Mesenchymal stem cell (in vitro differentiated cells and primary cell): ENCODE data around the gene TIPIN.

ENCODE experiments used
- DNase-seq: peaks from one replicate; pipeline ENCODE4 v3.0.0-alpha.2; 2013
- H2AFZ ChIP-seq: one replicate; pipeline ENCODE4 v1.6.1; 2013; ENCODE audit warnings: low read depth, mild to moderate bottlenecking, control low read depth, inconsistent platforms, low read length, moderate library complexity
- H2AK5ac ChIP-seq: 2 replicates; pipeline ENCODE4 v1.6.1; 2013; ENCODE audit warnings: low read length, moderate library complexity, mild to moderate bottlenecking, inconsistent platforms; ENCODE audit not compliant: severe bottlenecking
- H2BK120ac ChIP-seq: one replicate; pipeline ENCODE4 v1.6.1; 2013; ENCODE audit warnings: low read depth, mild to moderate bottlenecking, inconsistent platforms, low read length, moderate library complexity
- H2BK12ac ChIP-seq, 2 experiments: one replicate each; pipeline ENCODE4 v1.6.1; 2013; ENCODE audit warnings: inconsistent platforms in 2 of 2, low read length in 2 of 2, mild to moderate bottlenecking in 2 of 2, moderate library complexity in 2 of 2, control low read depth in 1 of 2
- H2BK15ac ChIP-seq: one replicate; pipeline ENCODE4 v1.6.1; 2013; ENCODE audit warnings: mild to moderate bottlenecking, low read depth, inconsistent platforms; ENCODE audit not compliant: poor library complexity, severe bottlenecking
- H2BK5ac ChIP-seq: 2 replicates; pipeline ENCODE4 v1.6.1; 2013; ENCODE audit warnings: low read depth, mild to moderate bottlenecking, low read length, control low read depth, inconsistent platforms; ENCODE audit not compliant: poor library complexity, severe bottlenecking
- H3K14ac ChIP-seq, 2 experiments: one replicate each; pipeline ENCODE4 v1.6.1; 2013; ENCODE audit warnings: inconsistent platforms in 2 of 2, low read length in 2 of 2, control low read depth in 1 of 2, mild to moderate bottlenecking in 1 of 2, moderate library complexity in 1 of 2
- H3K18ac ChIP-seq, 2 experiments: one replicate each; pipeline ENCODE4 v1.6.1; 2013; ENCODE audit warnings: inconsistent platforms in 2 of 2, low read length in 2 of 2, control low read depth in 1 of 2, low read depth in 1 of 2, mild to moderate bottlenecking in 1 of 2
- H3K23ac ChIP-seq, 2 experiments: one replicate each; pipeline ENCODE4 v1.6.1; 2013; ENCODE audit warnings: inconsistent platforms in 2 of 2, low read length in 2 of 2, mild to moderate bottlenecking in 2 of 2, moderate library complexity in 2 of 2, control low read depth in 1 of 2
- H3K27ac ChIP-seq: 2 replicates; pipeline ENCODE4 v1.5.1; 2013; ENCODE audit warnings: mild to moderate bottlenecking, moderate library complexity, low read length, control low read depth, inconsistent platforms; ENCODE audit not compliant: poor library complexity, severe bottlenecking
- H3K27me3 ChIP-seq, 2 experiments: 2 replicates each; pipeline versions ENCODE4 v1.6.1 to v1.7.0; 2013; ENCODE audit warnings: low read length in 2 of 2, mild to moderate bottlenecking in 2 of 2, moderate library complexity in 2 of 2, control low read depth in 1 of 2, inconsistent platforms in 1 of 2; ENCODE audit not compliant: control insufficient read depth in 1 of 2, insufficient read depth in 1 of 2
- H3K36me3 ChIP-seq, 2 experiments: 2 replicates each; pipeline versions ENCODE4 v1.6.1 to v1.7.0; 2013; ENCODE audit warnings: low read length in 2 of 2, control low read depth in 1 of 2, inconsistent platforms in 1 of 2, low read depth in 1 of 2, mild to moderate bottlenecking in 1 of 2; ENCODE audit not compliant: insufficient read depth in 2 of 2, control insufficient read depth in 1 of 2
- H3K4ac ChIP-seq, 2 experiments: one replicate each; pipeline ENCODE4 v1.6.1; 2013; ENCODE audit warnings: inconsistent platforms in 2 of 2, low read length in 2 of 2, mild to moderate bottlenecking in 2 of 2, moderate library complexity in 2 of 2, control low read depth in 1 of 2, low read depth in 1 of 2
- H3K4me1 ChIP-seq: 2 replicates; pipeline ENCODE4 v1.6.1; 2013; ENCODE audit warnings: low read depth, low read length, control low read depth; ENCODE audit not compliant: control insufficient read depth, insufficient read depth
- H3K4me2 ChIP-seq: 2 replicates; pipeline ENCODE4 v1.6.1; 2013; ENCODE audit warnings: low read length, mild to moderate bottlenecking, inconsistent platforms; ENCODE audit not compliant: poor library complexity, severe bottlenecking
- H3K4me3 ChIP-seq, 2 experiments: 2 replicates each; pipeline versions ENCODE4 v1.5.1 to v1.7.0; 2013; ENCODE audit warnings: low read length in 2 of 2, mild to moderate bottlenecking in 2 of 2, control low read depth in 1 of 2, low read depth in 1 of 2; ENCODE audit not compliant: insufficient read depth in 1 of 2
- H3K79me1 ChIP-seq: replicated peaks from 2 replicates; pipeline ENCODE4 v1.6.1; 2013; ENCODE audit warnings: mild to moderate bottlenecking, control low read depth, low read length, inconsistent platforms; ENCODE audit not compliant: poor library complexity, severe bottlenecking
- H3K9ac ChIP-seq: 2 replicates; pipeline ENCODE4 v1.7.0; 2013; ENCODE audit warnings: mild to moderate bottlenecking, low read length, moderate library complexity
- H3K9me3 ChIP-seq: 2 replicates; pipeline ENCODE4 v1.7.0; 2013; ENCODE audit warnings: mild to moderate bottlenecking, low read length; ENCODE audit not compliant: control insufficient read depth
- H4K8ac ChIP-seq: one replicate; pipeline ENCODE4 v1.6.1; 2013; ENCODE audit warnings: inconsistent platforms, mild to moderate bottlenecking, low read length, moderate library complexity
- H4K91ac ChIP-seq: one replicate; pipeline ENCODE4 v1.6.1; 2013; ENCODE audit warnings: mild to moderate bottlenecking, low read length, inconsistent platforms
- WGBS: methylation state at CpG from one replicate; pipeline ENCODE4 v1.1.7; 2013; ENCODE audit warnings: mixed read lengths; 5-methylcytosine and 5-hydroxymethylcytosine counted together

Gene TIPIN

GRCh38 chr15:66388576-66388975 is 32.1 kb upstream of the TIPIN start:
- Histone ChIP-seq H2AFZ (no peak overlapping the region), H3K27me3 (no peaks in the 10 kb centered on the region), H3K9ac (peak overlapping the region; percentile 93), H3K27ac (no peak overlapping the region), H3K4me1 (peaks cover 6% of the 10 kb centered on the region), H4K8ac (no peak overlapping the region), H2AK5ac (no peak overlapping the region), H3K4me3 (peak overlapping the region in 1 of 2 experiments; percentile 93), H3K79me1 (peaks cover 9% of the 10 kb centered on the region), H2BK5ac (no peak overlapping the region), H3K14ac (no peak overlapping the region), H3K9me3 (no peaks in the 10 kb centered on the region), H3K18ac (no peak overlapping the region), H4K91ac (no peak overlapping the region), H3K23ac (no peak overlapping the region), H2BK120ac (no peak overlapping the region), H3K4me2 (no peak overlapping the region), H3K4ac (no peak overlapping the region), H3K36me3 (peaks cover 0 to 8% of the 10 kb centered on the region in 2 experiments), H2BK12ac (no peak overlapping the region), H2BK15ac (no peak overlapping the region)
- no peak for DNase-seq
- WGBS, result 96% methylated on average over 4 of the region's 5 CpGs

DNA sequence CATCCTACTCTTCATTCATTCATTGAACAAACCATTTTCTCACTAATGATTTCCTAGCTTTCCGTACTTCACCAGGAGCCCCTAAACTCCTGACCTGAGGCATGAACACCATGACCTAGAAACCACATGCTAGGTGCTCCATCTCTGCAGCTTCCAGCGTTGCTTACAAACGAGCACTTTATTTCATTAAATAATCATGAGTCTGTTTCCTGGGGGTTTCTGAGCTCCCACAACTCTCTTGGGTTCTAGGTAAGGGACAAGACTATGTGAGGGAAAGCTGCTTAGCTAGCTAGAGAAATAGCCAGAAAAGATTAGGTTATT is 31.5 kb upstream of the TIPIN start:
- H3K9me3 ChIP-seq, result no peaks in the 10 kb centered on the region
- H3K36me3 ChIP-seq, result peaks cover 0 to 8% of the 10 kb centered on the region in 2 experiments
- peaks cover 6% of the 10 kb centered on the region for H3K4me1 ChIP-seq
- H2BK120ac ChIP-seq, result no peak overlapping the region
- peak overlapping the region; percentile 93 for H3K9ac ChIP-seq
- H3K79me1 ChIP-seq, result peaks cover 9% of the 10 kb centered on the region
- H3K27me3 ChIP-seq, result no peaks in the 10 kb centered on the region
- H2AFZ ChIP-seq, result no peak overlapping the region
- DNase-seq, result no peak
- no peak overlapping the region for H3K14ac ChIP-seq
- H2BK15ac ChIP-seq, result no peak overlapping the region
- WGBS, result 54% methylated on average over 3 of the region's 3 CpGs
- no peak overlapping the region for H3K4ac ChIP-seq
- no peak overlapping the region for H4K8ac ChIP-seq
- no peak overlapping the region for H3K18ac ChIP-seq
- H3K4me3 ChIP-seq, result peak overlapping the region in 1 of 2 experiments; percentile 93
- H2BK12ac ChIP-seq, result no peak overlapping the region
- no peak overlapping the region for H2AK5ac ChIP-seq
- peak overlapping the region; percentile 74 for H3K4me2 ChIP-seq
- no peak overlapping the region for H3K23ac ChIP-seq
- H2BK5ac ChIP-seq, result no peak overlapping the region
- H3K27ac ChIP-seq, result no peak overlapping the region
- H4K91ac ChIP-seq, result no peak overlapping the region

DNA sequence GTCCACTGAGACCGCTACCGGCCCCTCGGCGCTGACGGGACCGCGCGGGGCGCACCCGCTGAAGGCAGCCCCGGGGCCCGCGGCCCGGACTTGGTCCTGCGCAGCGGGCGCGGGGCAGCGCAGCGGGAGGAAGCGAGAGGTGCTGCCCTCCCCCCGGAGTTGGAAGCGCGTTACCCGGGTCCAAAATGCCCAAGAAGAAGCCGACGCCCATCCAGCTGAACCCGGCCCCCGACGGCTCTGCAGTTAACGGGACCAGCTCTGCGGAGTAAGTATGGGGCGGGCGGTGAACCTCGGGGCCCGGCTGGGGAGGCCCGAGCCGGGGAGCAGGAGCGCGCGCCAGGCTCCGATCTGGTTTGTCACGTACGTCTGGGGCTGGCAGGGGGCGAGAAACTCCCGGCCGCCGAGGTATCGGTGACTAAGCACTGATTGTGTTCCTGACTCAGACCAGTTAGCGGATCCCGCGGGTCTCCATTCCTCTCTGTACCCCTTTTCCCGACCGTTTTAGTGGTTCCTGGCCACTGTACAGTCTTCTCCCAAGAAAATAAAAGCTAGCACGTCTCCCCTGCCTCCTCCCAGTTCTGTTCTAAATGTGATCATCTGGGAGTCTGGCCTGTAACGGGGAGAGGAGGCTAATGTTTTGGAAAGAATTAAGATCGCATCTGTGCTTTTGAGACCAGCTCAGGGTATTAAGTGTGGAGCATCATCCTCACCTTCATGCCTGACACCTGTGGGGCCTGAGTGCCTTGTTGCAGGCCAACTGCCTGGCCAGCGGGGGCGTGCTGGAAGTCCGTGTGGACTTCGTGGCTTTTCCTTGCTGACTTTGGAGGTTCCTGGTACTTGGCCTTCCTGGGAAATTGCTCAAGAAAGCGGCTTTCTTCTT is 30.9 kb upstream of the TIPIN start:
- WGBS, result 0% methylated on average over 50 of the region's 62 CpGs
- Histone ChIP-seq H2BK120ac (peak overlapping the region; percentile 36), H2AFZ (peak overlapping the region; percentile 90), H3K4me2 (peak overlapping the region; percentile 74), H4K91ac (no peak overlapping the region), H2AK5ac (no peak overlapping the region), H3K14ac (peak overlapping the region in 1 of 2 experiments; percentile 96), H4K8ac (peak overlapping the region; percentile 42), H3K9me3 (no peaks in the 10 kb centered on the region), H3K79me1 (peaks cover 9% of the 10 kb centered on the region), H3K23ac (no peak overlapping the region), H3K18ac (peak overlapping the region; percentile 58 to 85), H2BK5ac (no peak overlapping the region), H3K36me3 (peaks cover 0 to 8% of the 10 kb centered on the region in 2 experiments), H3K9ac (peak overlapping the region; percentile 93), H2BK12ac (no peak overlapping the region), H3K4ac (peak overlapping the region in 1 of 2 experiments; percentile 73), H3K4me1 (peaks cover 6% of the 10 kb centered on the region), H3K27ac (peak overlapping the region; percentile 27), H2BK15ac (peak overlapping the region; percentile 18), H3K4me3 (peak overlapping the region; percentile 87 to 93), H3K27me3 (no peaks in the 10 kb centered on the region)
- DNase-seq, result peak; percentile 85
